Keratinocyte (primary cell): ENCODE results near the gene KCNJ15.

ENCODE experiments used
- CTCF ChIP-seq, 3 experiments: IDR thresholded peaks in 1 of 3; conservative IDR thresholded peaks in 1 of 3; optimal IDR thresholded peaks in 1 of 3; 2 replicates in 2 of 3; 3 replicates in 1 of 3; pipeline versions ENCODE3 to v1.5.1; 2011; ENCODE audit warnings: low read length in 3 of 3, mild to moderate bottlenecking in 3 of 3, moderate library complexity in 2 of 3, control low read depth in 1 of 3, inconsistent platforms in 1 of 3; ENCODE audit not compliant: insufficient read depth in 2 of 3; ENCODE audit errors: extremely low read depth in 1 of 3
- EZH2 ChIP-seq: IDR thresholded peaks from one replicate; pipeline ENCODE4 v1.6.1; 2012; ENCODE audit warnings: inconsistent platforms, mild to moderate bottlenecking, low read length, moderate library complexity

- no peak for TF ChIP-seq CTCF (optimal IDR thresholded peaks at IDR 0.05 in 1 of 3, IDR thresholded peaks at IDR 0.05 in 1 of 3, conservative IDR thresholded peaks at IDR 0.05 in 1 of 3; ENCODE audit: extremely low read depth in 1 of 3, insufficient read depth in 2 of 3, low read length in 3 of 3)
- no peak for TF ChIP-seq EZH2
These were observed 35.1 kb downstream of the KCNJ15 start for GRCh38 chr21:38291874-38292273.
